Measurements from ENCODE around the gene STEAP4. TPM values are rescaled to one million over a fixed set of nuclear protein-coding genes. Genes with fewer than 3 reads are reported as not detected.

Gene STEAP4
- polyA plus RNA-seq, 1 of the 3 experiments (the other 2 are of a cell fraction) = not detected

DNA sequence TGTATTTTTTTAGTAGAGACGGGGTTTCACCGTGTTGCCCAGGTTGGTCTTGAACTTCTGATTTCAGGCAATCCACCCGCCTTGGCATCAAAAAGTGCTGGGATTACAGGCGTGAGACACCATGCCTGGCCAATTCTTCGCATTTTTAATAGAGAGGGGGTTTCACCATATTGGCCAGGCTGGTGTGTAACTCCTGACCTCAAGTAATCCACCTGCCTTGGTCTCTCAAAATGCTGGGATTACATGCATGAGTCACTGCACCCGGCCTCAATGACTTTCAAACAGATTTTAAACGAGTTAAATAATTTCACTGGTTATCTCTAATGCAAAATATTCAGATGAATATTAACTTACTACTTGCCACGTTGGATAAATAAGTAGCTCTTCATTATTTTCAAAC is 37.6 kb upstream of the STEAP4 start:
- TF ChIP-seq FOSL2 (IDR thresholded peaks at IDR 0.05; ENCODE audit: borderline replicate concordance, low read depth) = no peak
- no peak for TF ChIP-seq FOXJ3 (CRISPR knock-in tag; IDR thresholded peaks at IDR 0.05)
- no peak for TF ChIP-seq EP300 (IDR thresholded peaks at IDR 0.05; ENCODE audit: borderline replicate concordance in 1 of 2, low read depth in 1 of 2, low read length in 1 of 2)
- TF ChIP-seq GATA2 (CRISPR knock-in tag; IDR thresholded peaks at IDR 0.05) = no peak
- no peak for TF ChIP-seq TEAD4 (IDR thresholded peaks at IDR 0.05; ENCODE audit: borderline replicate concordance, insufficient read depth)
- TF ChIP-seq TAF1 (IDR thresholded peaks at IDR 0.05; ENCODE audit: borderline replicate concordance, low read depth, low read length) = no peak
- TF ChIP-seq SMC3 (IDR thresholded peaks at IDR 0.05; ENCODE audit: low read depth, low read length) = no peak
- TF ChIP-seq SIN3A (IDR thresholded peaks at IDR 0.05; ENCODE audit: borderline replicate concordance, low read depth, low read length) = no peak
- TF ChIP-seq TCF12 (IDR thresholded peaks at IDR 0.05) = no peak
- no peak for TF ChIP-seq YY1 (IDR thresholded peaks at IDR 0.05; ENCODE audit: low read depth)
- TF ChIP-seq, protein P1, sequence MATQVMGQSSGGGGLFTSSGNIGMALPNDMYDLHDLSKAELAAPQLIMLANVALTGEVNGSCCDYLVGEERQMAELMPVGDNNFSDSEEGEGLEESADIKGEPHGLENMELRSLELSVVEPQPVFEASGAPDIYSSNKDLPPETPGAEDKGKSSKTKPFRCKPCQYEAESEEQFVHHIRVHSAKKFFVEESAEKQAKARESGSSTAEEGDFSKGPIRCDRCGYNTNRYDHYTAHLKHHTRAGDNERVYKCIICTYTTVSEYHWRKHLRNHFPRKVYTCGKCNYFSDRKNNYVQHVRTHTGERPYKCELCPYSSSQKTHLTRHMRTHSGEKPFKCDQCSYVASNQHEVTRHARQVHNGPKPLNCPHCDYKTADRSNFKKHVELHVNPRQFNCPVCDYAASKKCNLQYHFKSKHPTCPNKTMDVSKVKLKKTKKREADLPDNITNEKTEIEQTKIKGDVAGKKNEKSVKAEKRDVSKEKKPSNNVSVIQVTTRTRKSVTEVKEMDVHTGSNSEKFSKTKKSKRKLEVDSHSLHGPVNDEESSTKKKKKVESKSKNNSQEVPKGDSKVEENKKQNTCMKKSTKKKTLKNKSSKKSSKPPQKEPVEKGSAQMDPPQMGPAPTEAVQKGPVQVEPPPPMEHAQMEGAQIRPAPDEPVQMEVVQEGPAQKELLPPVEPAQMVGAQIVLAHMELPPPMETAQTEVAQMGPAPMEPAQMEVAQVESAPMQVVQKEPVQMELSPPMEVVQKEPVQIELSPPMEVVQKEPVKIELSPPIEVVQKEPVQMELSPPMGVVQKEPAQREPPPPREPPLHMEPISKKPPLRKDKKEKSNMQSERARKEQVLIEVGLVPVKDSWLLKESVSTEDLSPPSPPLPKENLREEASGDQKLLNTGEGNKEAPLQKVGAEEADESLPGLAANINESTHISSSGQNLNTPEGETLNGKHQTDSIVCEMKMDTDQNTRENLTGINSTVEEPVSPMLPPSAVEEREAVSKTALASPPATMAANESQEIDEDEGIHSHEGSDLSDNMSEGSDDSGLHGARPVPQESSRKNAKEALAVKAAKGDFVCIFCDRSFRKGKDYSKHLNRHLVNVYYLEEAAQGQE (IDR thresholded peaks at IDR 0.05; ENCODE audit: low read depth, low read length) = no peak
- no peak for TF ChIP-seq MXI1 (IDR thresholded peaks at IDR 0.05; ENCODE audit: low read depth, low read length)
- no peak for TF ChIP-seq EZH2phosphoT487 (IDR thresholded peaks at IDR 0.05; ENCODE audit: borderline replicate concordance, low read depth)
- TF ChIP-seq NFIC (IDR thresholded peaks at IDR 0.05; ENCODE audit: borderline replicate concordance) = no peak
- no peak for TF ChIP-seq FOXM1 (IDR thresholded peaks at IDR 0.05; ENCODE audit: low read depth)
- no peak for TF ChIP-seq PBX3 (IDR thresholded peaks at IDR 0.05)
- TF ChIP-seq GABPA (IDR thresholded peaks at IDR 0.05; ENCODE audit: low read depth) = no peak
- no peak for TF ChIP-seq ELF1 (IDR thresholded peaks at IDR 0.05)
- H3K79me2 ChIP-seq (ENCODE audit: insufficient read depth) = no peaks in the 10 kb centered on the region
- ChIA-PET POLR2A (no interaction called here), CTCF (interaction anchor here (0.9 to 5.7 kb wide), 7 partner anchors 15 to 407 kb away, joined by 3 to 66 read pairs (median 3); no protein-coding TSS in a partner anchor)
- no peaks in the 10 kb centered on the region for H3F3A ChIP-seq (replicated peaks; ENCODE audit: insufficient read depth)
- no peak overlapping the region for H3K9ac ChIP-seq
- peaks cover 7% of the 10 kb centered on the region; the same call in 1 of the 2 replicates for H3K27me3 ChIP-seq (ENCODE audit: insufficient read depth)
- 40% methylated on average over 8 of the region's 8 CpGs for WGBS (ENCODE audit: low lambda C conversion rate)
- H3K4me1 ChIP-seq (ENCODE audit: control insufficient read depth in 1 of 2, insufficient read depth in 2 of 2, low read depth in 1 of 2, low read length in 1 of 2) = peaks cover 0 to 5% of the 10 kb centered on the region in 2 experiments; a peak in 2 of 4 replicates
- H2AFZ ChIP-seq (ENCODE audit: low read depth) = no peak overlapping the region
- H4K20me1 ChIP-seq (ENCODE audit: insufficient read depth) = no peaks in the 10 kb centered on the region
- no peak overlapping the region for H3K4me3 ChIP-seq (ENCODE audit: low read depth in 2 of 2, low read length in 1 of 2)
- H3K36me3 ChIP-seq (replicated peaks in 1 of 2; ENCODE audit: control insufficient read depth in 1 of 2, insufficient read depth in 2 of 2, low read length in 1 of 2) = no peaks in the 10 kb centered on the region
- H3K4me2 ChIP-seq = no peak overlapping the region
- no peaks in the 10 kb centered on the region for H3K9me3 ChIP-seq
- no peak overlapping the region for H3K27ac ChIP-seq (ENCODE audit: low read depth in 2 of 2, low read length in 1 of 2)
- DNase-seq = no peak
- no peaks in the 10 kb centered on the region for H3K9me2 ChIP-seq
